HL-60 (cell line): ENCODE data around the gene MVK.

Experiments used
- GABPA ChIP-seq: IDR thresholded peaks from 2 replicates; pipeline ENCODE4 v1.6.1; 2012; ENCODE audit warnings: low read depth
- POLR2AphosphoS5 ChIP-seq: IDR thresholded peaks from 2 replicates; pipeline ENCODE4 v1.6.1; 2012; ENCODE audit warnings: low read depth
- SPI1 ChIP-seq: IDR thresholded peaks from 2 replicates; pipeline ENCODE4 v1.6.1; 2012; ENCODE audit warnings: low read depth, mild to moderate bottlenecking, borderline replicate concordance
- TF ChIP-seq, protein P1 (sequence below): IDR thresholded peaks from 2 replicates; pipeline ENCODE4 v1.6.1; 2012; ENCODE audit warnings: low read depth; ENCODE audit not compliant: insufficient replicate concordance
- TF ChIP-seq, protein P2 (sequence below): IDR thresholded peaks from one replicate; pipeline ENCODE4 v1.5.1; 2011; ENCODE audit warnings: low read length, control low read depth, inconsistent platforms; ENCODE audit not compliant: insufficient read depth

GRCh38 chr12:109608270-109608669 lies 34.7 kb downstream of the MVK start:
- TF ChIP-seq, protein P1, sequence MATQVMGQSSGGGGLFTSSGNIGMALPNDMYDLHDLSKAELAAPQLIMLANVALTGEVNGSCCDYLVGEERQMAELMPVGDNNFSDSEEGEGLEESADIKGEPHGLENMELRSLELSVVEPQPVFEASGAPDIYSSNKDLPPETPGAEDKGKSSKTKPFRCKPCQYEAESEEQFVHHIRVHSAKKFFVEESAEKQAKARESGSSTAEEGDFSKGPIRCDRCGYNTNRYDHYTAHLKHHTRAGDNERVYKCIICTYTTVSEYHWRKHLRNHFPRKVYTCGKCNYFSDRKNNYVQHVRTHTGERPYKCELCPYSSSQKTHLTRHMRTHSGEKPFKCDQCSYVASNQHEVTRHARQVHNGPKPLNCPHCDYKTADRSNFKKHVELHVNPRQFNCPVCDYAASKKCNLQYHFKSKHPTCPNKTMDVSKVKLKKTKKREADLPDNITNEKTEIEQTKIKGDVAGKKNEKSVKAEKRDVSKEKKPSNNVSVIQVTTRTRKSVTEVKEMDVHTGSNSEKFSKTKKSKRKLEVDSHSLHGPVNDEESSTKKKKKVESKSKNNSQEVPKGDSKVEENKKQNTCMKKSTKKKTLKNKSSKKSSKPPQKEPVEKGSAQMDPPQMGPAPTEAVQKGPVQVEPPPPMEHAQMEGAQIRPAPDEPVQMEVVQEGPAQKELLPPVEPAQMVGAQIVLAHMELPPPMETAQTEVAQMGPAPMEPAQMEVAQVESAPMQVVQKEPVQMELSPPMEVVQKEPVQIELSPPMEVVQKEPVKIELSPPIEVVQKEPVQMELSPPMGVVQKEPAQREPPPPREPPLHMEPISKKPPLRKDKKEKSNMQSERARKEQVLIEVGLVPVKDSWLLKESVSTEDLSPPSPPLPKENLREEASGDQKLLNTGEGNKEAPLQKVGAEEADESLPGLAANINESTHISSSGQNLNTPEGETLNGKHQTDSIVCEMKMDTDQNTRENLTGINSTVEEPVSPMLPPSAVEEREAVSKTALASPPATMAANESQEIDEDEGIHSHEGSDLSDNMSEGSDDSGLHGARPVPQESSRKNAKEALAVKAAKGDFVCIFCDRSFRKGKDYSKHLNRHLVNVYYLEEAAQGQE: no peak
- TF ChIP-seq POLR2AphosphoS5 (no peak), GABPA (no peak), SPI1 (no peak)
- TF ChIP-seq, protein P2, sequence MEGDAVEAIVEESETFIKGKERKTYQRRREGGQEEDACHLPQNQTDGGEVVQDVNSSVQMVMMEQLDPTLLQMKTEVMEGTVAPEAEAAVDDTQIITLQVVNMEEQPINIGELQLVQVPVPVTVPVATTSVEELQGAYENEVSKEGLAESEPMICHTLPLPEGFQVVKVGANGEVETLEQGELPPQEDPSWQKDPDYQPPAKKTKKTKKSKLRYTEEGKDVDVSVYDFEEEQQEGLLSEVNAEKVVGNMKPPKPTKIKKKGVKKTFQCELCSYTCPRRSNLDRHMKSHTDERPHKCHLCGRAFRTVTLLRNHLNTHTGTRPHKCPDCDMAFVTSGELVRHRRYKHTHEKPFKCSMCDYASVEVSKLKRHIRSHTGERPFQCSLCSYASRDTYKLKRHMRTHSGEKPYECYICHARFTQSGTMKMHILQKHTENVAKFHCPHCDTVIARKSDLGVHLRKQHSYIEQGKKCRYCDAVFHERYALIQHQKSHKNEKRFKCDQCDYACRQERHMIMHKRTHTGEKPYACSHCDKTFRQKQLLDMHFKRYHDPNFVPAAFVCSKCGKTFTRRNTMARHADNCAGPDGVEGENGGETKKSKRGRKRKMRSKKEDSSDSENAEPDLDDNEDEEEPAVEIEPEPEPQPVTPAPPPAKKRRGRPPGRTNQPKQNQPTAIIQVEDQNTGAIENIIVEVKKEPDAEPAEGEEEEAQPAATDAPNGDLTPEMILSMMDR: no peak
